ENCODE measurements around the gene BBOF1. TPM values are rescaled to one million over a fixed set of nuclear protein-coding genes. Genes with fewer than 3 reads are reported as not detected.

Gene BBOF1
- total RNA-seq, 1 donor from 2014 or later, result 8.6 TPM

DNA sequence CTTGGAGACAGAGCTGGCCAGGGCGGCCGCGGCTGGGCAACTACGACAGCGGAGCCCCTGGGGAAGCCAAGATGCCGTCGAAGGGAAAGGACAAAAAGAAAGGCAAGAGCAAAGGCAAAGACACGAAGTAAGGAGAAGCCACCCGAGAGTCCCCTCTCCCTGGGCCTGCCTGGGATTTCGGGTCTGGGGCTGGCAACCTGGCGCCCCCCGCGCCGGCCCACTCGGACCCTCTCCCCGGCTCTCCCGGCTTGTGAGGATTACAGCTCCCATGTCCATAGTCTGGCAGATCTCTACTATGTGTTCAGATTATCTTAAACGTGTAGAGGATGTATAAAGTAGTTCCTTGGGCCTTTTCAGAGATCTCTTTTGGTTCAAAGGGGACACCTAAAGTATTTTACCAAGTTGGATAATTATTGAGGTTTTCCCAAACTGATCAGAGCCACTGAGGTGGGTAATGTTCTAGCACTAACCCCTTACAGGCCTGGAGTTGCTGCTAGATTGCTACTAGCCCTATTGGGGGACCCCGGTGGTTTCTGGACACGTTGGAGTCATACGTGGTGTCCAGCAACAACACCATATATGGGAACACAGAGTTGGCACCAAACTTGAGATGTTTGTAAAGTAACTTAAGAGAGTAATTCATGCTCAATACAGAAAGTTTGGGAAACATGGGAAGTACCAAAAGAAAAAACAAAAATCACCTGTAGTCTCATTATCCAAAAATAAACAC lies 424 bp downstream of the BBOF1 start:
- intact Hi-C loops (cut with DNase I), result no loop called here
- ATAC-seq (peak; percentile 53), DNase-seq (ENCODE audit: low spot score) (no peak)

DNA sequence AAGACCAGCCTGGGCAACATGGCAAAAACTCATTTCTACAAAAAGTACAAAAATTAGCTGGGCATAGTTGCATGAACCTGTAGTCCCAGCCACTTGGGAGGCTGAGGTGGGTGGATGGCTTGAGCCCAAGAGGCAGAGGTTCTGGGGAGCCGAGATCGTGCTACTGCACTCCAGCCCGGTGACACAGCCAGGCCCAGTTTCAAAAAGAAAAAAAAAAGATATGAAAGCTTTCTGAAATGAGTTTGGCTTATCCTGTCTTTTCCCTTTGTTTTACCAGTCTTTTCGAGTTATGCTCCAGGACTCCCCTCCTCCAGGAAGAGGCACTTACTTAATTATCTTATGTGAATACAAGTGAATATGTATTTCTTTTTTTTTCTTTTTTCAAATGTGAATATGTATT lies 3.2 kb downstream of the BBOF1 start:
- DNase-seq (ENCODE audit: low spot score), result no peak
- no peak for ATAC-seq
- intact Hi-C loops (cut with DNase I), result no loop called here

DNA sequence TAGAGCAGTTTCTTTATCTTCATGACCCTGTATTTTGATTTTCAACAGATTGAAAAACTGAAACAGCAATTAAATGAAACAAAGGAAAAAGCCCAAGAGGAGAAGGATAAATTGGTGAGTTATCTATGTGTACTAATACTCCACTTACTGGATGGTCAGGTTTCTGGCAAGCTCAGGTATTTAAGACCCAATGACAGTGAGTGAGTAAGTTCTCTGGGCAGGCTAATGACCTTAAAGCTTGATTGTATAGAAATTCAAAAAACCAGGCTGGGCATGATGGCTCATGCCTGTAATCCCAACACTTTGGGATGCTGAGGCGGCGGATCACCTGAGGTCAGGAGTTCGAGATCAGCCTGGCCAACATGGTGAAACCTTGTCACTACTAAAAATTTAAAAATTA lies 10.0 kb downstream of the BBOF1 start:
- ATAC-seq, result no peak
- no peak for DNase-seq (ENCODE audit: low spot score)
- intact Hi-C loops (cut with DNase I), result loop anchor here (5.0 kb wide), 1 partner anchor 1903 kb away; no protein-coding TSS in a partner anchor

DNA sequence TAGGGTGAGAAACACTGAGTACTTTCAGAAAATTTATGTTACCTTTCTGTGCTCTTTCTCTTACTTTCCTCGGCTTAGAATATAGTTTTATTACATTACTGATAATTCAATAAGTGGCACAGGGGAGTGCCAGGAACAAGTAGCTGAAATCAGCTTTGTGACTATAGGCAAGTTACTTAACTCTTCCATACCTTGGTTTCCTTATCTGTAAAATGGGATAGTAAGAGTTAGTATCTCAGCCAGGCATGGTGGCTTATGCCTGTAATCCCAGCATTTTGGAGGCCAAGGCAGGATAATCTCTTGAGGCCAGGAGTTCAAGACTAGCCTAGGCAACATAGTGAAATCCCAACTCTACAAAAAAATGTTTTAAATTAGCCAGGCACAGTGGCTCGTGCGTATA lies 15.4 kb downstream of the BBOF1 start:
- DNase-seq (ENCODE audit: low spot score) (no peak), ATAC-seq (no peak)
- intact Hi-C loops (cut with DNase I), result no loop called here

DNA sequence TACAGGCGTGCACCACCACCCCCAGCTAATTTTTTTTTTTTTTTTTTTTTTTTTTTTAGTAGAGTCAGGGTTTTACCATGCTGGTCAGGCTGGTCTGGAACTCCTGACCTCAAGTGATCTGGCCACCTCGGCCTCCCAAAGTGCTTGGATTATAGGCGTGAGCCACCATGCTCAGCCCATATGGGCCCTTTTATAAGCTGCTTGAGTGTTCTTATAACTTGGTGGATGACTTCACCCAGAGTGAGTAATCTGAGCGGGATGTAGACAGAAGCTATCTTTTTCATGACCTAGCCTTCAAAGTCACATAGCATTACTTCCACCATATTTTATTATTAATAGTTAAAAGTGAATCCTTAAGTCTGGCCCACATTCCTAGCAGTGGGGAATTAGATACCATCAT lies 16.4 kb downstream of the BBOF1 start:
- ATAC-seq (no peak), DNase-seq (ENCODE audit: low spot score) (no peak)
- intact Hi-C loops (cut with DNase I), result no loop called here

DNA sequence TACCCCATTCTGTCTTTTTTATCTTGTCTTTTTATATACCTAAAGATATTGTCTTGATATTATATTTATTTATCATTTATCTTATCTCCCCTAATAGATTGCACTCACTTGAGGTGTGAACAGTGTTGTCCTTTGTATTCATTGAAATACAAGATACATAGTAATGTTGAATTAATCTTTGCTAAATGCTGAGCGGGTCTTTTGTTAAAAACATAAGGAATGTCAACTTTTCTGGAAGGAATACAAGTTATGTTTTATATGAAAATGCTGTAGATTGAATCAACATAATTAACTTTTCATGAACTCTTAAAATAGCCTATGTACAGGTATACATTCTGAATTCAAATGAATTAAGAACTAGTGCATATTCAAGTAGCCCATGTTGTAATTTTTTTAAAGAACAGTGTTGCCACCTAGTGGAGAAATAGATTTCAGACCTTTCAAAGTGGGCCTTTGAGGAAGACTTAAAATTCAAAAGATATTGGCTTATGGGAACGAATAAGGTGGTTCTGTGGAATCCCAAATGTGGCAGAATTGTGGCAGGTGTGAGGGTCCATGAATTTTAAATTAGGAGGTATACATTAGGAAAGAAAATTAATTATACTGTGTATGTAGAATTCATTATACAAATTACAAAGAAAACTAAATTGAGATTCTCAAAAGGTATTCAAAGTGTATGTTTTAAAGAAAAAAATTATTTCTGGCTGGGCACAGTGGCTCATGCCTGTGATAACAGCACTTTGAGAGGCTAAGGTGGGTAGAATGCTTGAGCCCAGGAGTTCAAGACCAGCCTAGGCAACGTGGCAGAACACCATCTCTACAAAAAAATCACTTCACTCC lies 19.1 kb downstream of the BBOF1 start:
- no peak for DNase-seq (ENCODE audit: low spot score)
- intact Hi-C loops (cut with DNase I), result no loop called here
- no peak for ATAC-seq

DNA sequence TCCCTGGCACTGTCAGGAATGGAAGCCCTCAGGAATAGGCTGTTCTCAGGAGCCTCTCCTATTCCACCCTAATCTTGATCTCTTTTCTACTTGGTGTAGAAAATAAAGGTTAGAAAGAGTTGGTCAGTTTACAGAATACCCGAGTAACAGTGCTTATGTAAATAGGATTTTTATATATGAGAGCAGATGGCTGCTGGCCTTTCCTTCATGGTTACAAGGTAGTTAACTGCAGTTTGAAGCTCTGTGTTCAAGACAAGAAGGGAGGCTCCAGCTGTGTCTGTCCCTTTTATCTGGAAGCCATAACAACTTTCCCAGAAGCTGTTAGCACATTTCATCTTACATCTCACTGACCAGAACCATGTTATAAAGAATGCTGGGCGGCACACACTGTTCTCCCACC lies 23.1 kb downstream of the BBOF1 start:
- DNase-seq (ENCODE audit: low spot score) (no peak), ATAC-seq (no peak)
- intact Hi-C loops (cut with DNase I), result no loop called here

DNA sequence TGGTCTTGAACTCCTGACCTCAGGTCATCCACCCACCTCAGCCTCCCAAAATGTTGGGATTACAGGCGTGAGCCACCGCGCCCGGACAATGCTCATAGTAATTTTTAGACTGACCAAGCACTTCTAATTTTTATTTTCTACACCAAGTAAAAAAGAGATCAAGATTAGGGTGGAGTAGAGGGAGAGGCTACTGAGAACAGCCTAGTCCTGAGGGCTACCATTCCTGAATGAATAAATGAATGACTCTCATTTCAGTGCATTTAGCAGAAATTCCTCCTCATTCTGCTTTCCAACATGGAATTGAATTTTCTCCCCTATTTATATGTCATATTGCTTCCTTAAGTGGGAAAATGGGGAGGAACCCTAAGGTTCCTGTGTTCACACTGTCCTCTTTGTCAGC lies 26.4 kb downstream of the BBOF1 start:
- intact Hi-C loops (cut with DNase I), result no loop called here
- ATAC-seq (no peak), DNase-seq (ENCODE audit: low spot score) (no peak)

DNA sequence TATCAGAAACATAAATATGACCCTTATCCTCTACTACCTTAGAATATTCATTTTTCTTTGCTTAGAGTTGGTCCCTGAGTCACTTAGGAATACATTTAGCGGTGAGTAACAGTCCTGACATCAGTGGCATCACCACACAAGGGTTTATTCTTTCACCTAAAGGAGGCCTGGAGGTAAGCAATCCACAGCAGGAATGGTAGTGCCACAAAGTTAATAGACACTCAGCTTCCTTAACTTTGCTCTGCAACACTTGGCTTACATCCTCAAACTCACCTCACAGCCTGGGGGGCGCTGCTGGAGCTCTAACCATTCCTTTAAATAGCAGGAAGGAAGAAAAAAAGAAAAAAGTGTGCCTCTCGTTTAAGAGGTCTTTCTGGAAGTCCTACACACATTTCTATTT lies 29.1 kb downstream of the BBOF1 start:
- ATAC-seq, result no peak
- no peak for DNase-seq (ENCODE audit: low spot score)
- intact Hi-C loops (cut with DNase I), result loop anchor here (2.0 kb wide), 1 partner anchor 63 kb away; no protein-coding TSS in a partner anchor

DNA sequence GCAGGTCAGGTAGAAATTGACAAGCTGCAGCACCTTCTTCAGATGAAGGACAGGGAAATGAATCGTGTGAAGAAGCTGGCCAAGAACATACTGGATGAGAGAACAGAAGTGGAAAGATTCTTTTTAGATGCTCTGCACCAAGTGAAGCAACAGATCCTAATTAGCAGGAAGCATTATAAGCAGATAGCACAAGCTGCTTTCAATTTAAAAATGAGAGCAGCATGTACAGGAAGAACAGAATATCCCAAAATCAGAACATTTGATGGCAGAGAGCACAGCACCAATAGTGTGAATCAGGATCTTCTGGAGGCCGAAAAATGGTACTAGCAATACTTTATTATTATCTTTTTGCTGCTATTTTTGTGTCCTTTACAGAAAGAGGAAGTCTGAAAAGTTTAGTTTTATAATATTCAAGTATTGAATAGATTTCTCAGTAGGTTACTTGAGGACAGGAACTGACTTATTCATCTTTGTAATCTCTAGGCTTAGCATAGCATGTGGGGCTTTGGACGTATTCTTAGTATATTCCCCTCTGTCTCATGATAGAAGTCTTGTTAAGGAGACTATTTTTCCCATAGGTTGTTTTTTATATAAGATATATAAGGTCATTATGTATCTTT lies 30.8 kb downstream of the BBOF1 start:
- ATAC-seq, result no peak
- no peak for DNase-seq (ENCODE audit: low spot score)
- intact Hi-C loops (cut with DNase I), result loop anchor here (2.0 kb wide), 1 partner anchor 61 kb away; no protein-coding TSS in a partner anchor

DNA sequence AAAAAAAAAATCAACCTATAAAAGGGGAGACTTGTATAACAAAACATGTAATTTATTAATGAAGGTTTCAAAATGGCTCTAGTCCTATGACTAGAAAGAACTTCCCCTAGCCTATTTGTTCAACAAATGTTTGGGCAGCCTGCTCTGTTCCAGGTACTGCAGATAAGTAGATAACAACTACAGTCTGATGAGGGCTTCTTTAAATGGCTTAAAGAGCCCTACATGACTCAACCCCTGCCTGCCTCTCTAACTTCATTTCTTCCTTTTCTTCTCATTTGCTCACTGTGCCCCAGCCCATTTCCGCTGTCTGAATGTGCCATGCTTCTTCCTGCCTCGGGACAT lies 43.6 kb downstream of the BBOF1 start:
- no peak for DNase-seq (ENCODE audit: low spot score)
- intact Hi-C loops (cut with DNase I), result no loop called here
- ATAC-seq, result no peak

DNA sequence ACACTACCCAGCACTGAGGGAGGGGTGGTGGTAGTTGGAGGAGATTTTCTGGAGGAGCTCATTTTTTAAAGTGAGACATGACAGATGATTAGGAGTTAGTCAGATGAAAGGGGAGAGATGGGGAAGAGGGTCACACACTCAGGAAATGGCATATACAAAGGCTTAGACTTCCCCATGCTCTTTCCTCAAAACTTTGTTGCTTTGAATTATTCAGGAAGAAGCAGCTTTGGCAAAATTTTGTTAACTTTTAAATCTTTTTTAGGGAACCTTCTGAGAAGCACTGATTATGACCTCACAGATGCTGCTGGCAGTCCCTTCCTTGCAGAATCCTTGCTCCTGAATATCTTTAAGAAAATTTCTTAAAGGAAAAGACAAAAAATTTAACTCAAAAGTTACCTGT lies 45.3 kb downstream of the BBOF1 start:
- ATAC-seq, result no peak
- DNase-seq (ENCODE audit: low spot score), result no peak
- intact Hi-C loops (cut with DNase I), result no loop called here

DNA sequence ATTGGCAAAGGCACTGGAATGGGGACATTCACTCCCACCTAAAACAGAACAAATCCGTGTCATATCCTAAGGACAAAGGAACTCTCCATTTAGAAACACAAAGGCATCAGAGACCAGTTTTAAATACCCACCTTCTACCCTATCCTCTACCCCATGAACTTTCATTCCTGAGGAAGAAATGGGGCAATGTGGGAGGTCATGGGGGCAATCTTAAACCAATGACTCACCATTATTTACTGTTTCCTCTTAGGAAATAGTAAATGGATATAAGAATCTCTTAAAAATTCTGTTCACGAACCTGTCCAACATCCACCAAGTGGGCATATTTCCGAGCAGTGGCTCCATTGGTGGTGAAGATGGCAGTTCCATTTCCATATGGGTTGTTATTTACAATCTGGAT lies 45.7 kb downstream of the BBOF1 start:
- ATAC-seq (no peak), DNase-seq (ENCODE audit: low spot score) (no peak)
- intact Hi-C loops (cut with DNase I), result no loop called here

DNA sequence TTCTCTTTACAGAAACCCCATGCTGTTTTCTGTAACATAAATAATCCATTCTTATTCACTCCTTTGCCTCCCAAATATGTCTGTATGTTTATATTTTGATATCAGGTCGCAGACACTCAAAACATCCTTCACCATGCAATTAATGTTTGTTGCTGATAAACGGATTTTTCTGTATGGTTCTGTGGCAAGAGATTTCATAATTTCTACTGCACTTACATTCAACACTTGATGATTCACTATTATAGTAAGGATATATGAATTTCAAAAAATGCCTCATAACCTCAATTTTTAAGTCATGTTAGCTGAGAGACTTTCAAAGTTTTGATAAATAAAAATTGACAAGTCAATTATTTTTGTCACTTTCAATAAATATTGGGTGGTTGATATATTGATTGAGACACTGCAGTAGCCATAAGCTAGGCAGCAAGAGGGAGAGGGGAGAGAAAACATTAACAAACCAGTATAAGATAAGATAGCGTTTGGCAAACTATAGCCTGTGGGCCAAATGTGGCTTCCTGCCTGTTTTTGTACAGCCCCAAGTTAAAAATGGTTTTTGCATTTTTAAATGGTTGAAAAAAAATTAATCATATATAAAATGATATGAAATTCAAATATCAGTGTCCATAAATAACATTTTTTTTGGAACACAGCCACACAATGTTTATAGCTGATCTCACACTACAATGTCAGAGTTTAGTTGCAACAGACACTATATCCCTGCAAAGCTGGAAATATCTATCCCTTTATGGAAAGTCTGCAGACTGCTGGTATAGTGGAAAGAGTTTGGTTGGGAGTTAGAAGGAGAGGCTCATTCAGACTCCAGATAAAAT lies 46.8 kb downstream of the BBOF1 start:
- intact Hi-C loops (cut with DNase I), result no loop called here
- ATAC-seq (no peak), DNase-seq (ENCODE audit: low spot score) (no peak)

DNA sequence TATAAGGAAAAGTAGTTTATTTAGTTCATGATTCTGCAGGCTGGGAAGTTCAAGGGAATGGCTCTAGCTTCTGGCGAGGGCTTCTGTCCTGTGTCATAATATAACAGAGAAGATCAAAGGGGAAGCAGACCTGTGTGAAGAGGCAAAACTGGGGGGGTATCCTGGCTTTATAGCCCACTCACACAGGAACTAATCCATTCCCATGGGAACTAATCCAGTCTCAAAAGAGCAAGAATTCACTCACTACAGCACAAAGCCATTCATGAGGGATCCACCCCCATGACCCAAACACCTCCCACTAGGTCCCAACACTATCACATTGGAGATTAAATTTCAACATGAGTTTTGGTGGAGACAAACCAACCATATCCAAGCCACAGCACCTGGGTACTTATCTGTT lies 58.3 kb downstream of the BBOF1 start:
- DNase-seq (ENCODE audit: low spot score), result no peak
- intact Hi-C loops (cut with DNase I), result no loop called here
- no peak for ATAC-seq

DNA sequence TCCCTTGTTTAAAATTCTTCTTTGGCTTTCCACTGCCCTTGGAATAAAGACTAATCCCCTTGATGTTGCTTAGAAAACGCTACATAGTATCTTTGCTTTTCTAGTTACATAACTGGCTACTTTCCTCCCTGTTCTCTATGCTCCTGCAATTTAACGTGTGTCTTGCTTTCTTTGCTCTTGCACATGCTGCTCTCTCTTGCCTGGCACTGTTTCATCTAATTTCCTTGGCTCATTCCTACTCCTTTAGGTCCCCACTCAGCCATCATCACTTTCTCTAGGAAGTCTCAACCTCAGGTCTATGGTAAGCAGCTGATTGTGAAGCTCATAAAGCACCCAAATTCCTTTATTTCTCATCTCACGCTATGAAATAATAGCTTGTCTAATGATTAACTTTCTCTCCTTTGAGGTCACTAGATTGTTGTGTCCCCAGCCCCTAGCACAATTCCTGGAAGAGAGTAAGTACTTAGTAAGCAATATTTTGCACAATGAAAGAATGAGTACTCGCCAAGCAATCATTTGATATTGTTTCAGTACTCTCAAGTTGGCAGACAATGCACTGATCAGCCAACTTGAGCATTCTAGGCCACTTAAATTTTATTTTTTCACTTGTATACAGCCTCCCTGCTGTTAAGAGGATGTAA lies 61.8 kb downstream of the BBOF1 start:
- intact Hi-C loops (cut with DNase I), result no loop called here
- DNase-seq (ENCODE audit: low spot score) (no peak), ATAC-seq (no peak)

DNA sequence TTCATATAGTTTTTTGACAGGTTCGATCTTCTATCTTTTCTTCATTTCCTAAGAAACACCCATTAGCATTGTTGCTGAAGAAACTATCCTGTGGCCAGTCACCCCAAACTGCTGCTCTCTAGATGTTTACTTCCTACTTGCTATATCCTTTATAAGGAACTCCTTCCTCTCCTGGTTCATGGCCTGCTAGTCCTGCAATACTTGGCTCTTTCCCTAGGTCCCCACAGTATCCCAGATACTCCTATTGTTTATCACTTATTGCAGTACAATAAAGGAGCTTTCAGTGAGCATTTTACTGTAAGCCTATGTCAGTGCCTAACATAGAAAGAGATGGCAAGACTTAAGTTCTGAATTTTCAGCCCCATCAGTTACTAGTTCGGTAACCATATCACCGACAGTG lies 62.3 kb downstream of the BBOF1 start:
- ATAC-seq, result no peak
- no peak for DNase-seq (ENCODE audit: low spot score)
- intact Hi-C loops (cut with DNase I), result no loop called here

DNA sequence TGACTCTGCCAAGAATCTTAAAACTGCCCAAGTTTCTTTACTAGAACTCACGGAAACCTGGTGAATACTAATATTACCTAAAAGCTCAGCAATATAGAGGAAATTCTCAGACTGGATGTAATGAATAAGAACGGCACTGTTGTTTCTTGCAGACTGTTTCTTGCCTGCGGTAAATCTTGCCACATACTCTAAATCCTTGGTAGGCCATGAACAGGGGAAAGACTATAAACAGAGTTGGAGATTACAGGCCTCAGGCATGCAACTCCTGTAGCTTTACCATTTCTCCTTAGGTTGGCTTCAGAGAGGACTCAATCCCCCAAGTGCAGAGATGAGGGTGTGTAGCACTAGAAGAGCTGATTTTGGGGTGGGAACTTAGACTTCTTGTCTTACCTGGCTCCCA lies 64.0 kb downstream of the BBOF1 start:
- ATAC-seq (no peak), DNase-seq (ENCODE audit: low spot score) (no peak)
- intact Hi-C loops (cut with DNase I), result no loop called here

DNA sequence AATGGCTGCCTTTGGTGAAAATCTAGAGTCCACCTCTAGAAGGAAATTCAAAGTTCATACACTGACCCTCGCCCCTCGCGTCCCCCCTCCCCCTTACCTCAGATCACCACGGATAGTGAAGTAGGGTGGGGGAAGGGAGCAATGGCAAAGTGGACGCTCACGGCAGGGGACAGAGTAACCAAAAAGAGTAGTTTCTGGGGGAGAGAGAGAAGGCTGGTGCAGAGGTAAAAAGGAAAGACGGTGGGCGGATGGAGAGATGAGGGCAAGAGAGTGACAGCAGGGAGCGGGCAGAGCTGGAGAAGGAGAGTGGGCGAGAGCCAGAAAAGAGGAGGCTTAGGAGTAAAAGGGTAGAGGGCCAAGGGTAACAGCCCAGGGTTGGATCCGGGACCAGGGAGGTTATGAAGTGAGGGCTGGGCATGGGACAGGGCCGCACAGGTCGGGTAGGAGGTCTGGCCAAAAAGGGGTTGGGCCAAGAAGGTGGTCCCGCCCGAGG lies 64.7 kb downstream of the BBOF1 start:
- ATAC-seq (peak; percentile 31), DNase-seq (ENCODE audit: low spot score) (no peak)
- intact Hi-C loops (cut with DNase I), result no loop called here

Measured in sciatic nerve (tissue), 2 donors.